Activated T-cell treated with anti-CD3 and anti-CD28 coated beads, Interleukin-2, amount 50 U/mL, for 1 hour (primary cell): ENCODE results near the gene RPUSD3.
A peak's percentile ranks its signal among the peaks of the same experiment; 100 is the strongest.
"Not testable (repeated sequence)": the region's sequence is repeated elsewhere in the genome, so short reads cannot be mapped to it uniquely, and the experiment has no call there.

Experiments
- DNase-seq: peaks from one replicate; pipeline ENCODE4 v3.0.0-alpha.2; 2020

RPUSD3 gene

GRCh38 chr3:9864200-9864927 lies 20.6 kb upstream of the RPUSD3 start:
- no peak for DNase-seq

DNA sequence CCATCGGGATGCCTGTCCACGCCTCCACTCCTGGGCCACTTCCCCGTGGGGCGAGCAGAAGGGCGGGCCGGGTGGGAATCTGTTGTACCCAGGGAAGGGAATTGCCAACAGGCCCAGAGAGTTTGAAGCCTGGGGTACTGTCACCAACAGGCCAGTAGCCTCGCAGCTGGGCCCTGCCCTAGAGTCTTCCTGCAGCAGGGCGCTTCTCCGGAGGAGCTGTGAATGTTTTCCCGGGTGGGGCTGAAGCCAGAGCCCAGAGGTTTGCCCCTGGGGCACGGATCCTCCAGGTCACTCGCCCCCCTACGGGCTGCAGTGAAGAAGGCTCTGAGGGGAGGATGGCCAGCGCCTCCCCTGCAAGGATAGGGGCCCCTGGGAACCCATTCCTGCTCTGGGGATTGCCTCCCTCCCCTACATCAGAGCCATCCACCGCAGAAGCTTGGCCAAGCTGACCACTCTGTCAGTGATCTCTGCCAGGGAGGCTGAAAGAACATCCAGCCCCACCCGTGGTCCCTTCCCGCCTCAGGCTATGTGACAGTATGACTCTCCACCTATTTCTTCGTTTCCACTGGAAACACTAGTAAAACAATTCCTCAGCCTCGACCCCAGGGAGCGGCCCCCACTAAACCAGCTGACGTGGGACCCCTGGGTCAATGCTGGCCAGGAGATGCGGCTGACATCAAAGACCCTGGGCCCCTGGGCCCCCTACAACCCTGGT lies 19.4 kb upstream of the RPUSD3 start:
- no peak for DNase-seq

DNA sequence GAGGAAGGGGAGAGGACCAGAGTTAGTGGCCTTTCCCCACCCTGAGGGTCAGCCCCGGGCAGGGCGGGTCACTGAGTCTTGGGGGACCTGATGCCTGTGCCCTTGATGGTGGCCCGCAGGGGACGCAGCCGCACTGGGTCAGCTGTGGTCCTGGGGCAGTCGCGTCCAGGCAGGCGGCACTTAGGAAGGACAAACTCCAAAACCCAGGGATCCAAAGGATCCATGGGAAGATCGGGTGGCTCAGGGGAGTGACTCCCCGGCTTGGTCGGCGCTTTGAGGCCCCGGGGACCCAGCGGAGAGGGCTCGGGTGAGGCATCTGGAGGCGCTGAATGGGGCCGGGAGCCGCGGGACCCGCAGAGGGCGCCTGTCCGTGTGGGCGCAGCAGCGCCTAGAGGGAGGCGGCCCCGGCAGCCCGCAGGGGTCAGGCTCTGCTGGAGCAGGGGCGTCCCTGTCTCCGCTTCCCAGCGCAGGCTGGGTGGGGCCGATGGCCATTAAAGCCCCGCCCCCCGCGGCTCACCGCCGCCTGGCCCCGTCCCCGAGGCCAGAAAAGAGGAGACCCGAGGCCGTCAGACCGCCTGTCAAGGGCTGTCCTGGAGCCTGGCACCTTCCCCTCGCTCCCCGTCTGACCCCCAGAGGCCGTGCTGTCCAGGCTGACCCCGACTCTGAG lies 18.7 kb upstream of the RPUSD3 start:
- DNase-seq = peak; percentile 50

DNA sequence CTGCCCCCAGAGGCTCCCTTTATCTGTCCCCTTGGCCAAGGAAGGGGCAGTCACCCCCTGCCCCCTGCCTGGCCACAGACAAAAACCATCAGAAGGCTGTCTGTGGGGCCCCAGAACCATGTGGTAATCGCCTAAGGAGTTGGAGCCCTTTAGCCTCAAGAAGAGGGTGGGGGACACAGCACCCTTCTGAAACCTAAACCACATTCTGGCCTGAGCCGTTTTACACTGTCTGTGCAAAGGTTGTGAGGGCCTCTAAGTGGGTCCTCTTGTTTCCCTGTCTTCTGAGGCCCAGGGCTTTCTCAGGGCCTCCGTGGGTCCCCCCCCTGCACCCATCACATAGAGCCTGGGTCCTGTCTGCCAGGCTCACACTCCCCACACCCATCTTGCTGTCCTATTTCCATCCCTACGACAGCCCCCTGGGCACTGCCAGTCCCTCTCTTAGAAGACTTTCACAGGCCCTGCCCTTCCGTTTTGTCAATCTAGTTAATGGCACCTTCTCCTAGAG lies 17.9 kb upstream of the RPUSD3 start:
- DNase-seq = no peak

DNA sequence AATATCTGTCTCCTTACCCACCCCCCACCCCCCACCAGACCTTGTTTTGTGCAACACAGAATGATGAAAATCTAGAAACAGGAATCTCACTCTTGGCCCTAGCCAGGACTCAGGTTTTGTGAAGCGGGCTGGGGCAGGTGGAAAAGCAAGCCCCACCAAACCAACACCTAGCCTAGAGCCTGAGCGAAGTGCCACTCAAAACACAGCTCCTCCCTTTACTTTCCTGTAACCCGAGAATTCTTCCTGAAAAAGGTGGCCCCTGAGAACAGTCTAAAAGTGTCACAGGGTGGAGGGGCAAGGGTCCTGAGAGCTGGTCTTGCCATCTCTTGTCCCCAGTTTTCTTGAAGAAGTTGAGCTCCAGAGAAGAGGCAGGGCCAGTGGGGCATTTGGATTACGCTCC lies 17.4 kb upstream of the RPUSD3 start:
- no peak for DNase-seq

GRCh38 chr3:9859530-9860025 lies 15.8 kb upstream of the RPUSD3 start:
- DNase-seq = no peak

- DNase-seq = no peak
These were observed 11.8 kb upstream of the RPUSD3 start for GRCh38 chr3:9855594-9855993.

GRCh38 chr3:9854291-9854940 lies 10.6 kb upstream of the RPUSD3 start:
- not testable (repeated sequence) for DNase-seq

- DNase-seq = no peak
These were observed 8.7 kb upstream of the RPUSD3 start for GRCh38 chr3:9852528-9852927.

GRCh38 chr3:9851926-9852325 lies 8.1 kb upstream of the RPUSD3 start:
- DNase-seq = not testable (repeated sequence)

DNA sequence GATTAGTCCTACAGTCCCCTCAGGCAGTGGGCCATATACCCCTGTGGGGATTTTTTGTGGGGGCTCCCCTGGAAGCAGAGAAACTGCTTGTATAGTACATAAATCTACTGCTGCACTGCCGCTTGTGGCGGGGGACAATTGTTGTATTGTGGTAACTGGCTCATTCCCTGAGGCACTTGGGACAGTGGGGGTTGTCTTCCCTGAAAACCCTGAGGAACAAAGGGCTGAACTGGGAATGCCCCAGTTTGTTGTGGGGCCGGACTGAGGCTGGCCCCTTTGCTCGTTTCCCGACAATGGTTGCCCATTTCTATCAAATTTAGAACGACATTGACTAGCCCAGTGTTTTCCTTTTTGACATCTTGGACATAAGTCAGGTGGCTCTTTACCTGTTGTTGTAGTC lies 7.6 kb upstream of the RPUSD3 start:
- not testable (repeated sequence) for DNase-seq

DNA sequence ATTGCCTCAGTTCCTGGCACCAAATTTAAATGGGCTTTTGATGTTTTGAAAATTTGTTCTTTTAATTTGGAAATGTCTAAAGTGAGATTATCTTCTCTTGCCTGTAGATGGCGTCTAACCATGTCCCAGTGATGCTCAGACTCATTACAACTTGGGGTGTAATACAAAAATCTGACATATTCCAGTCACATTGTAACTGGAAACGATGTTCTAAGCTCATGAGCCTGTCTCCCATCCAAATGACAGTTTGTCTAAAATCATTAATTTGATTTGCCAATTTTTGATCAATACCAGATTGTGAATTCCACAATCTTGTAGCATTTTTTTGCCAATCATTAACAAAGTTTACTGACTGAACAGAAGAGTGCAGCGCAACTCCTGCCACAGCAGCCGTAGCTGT lies 5.1 kb upstream of the RPUSD3 start:
- not testable (repeated sequence) for DNase-seq

DNA sequence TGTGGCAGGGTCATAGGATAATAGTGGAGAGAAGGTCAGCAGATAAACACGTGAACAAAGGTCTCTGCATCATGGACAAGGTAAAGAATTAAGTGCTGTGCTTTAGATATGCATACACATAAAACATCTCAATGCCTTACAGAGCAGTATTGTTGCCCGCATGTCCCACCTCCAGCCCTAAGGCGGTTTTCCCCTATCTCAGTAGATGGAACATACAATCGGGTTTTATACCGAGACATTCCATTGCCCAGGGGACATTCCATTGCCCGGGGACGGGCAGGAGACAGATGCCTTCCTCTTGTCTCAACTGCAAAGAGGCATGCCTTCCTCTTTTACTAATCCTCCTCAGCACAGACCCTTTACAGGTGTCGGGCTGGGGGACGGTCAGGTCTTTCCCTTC lies 4.1 kb upstream of the RPUSD3 start:
- DNase-seq = not testable (repeated sequence)

DNA sequence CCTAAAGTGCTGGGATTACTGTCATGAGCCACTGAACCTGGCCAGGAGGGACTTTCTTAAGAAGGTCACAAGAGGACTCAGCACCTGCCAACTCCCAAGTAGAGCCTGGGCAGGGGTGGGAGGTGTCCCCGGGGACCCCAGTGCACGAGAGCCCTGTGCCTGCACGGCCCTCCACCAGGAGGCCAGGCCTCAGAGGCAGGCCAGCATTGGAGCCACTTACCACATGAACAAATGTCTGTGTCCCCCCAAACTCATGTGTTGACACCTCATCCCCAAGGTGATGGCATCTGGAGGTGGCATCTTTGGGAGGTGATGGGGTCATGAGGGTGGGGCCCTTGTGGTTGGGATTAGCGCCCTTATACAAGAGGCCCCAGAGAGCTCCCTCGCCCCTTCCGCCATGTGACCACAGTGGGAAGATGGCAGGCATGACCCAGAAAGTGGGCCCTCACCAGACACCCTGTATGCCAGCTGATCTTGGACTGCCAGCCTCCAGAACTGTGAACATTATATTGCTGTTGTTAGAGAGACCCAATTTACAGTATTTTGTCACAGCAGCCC lies 3.2 kb upstream of the RPUSD3 start:
- no peak for DNase-seq

GRCh38 chr3:9846231-9846630 lies 2.4 kb upstream of the RPUSD3 start:
- no peak for DNase-seq

- no peak for DNase-seq
These were observed 2.8 kb downstream of the RPUSD3 start for GRCh38 chr3:9841015-9841414.

DNA sequence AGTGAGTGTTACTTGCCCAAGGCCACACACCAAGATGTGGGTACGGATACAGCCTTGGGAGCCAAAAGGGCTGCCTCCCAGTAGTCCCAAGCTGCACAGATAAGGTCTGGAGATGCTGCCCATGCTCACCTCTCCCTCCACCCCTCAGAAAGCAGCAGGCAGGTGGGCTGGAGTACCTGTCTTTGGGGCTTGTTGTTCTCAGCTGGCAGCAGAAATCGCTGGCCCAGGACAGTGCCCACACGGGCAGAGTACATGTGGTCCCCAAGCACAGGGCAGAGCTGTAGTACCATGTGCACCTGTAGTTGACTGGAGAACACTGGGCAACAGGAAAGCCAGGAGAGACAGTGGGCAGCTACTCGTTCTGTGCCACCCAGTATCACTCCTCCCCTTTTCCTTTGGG lies 5.0 kb downstream of the RPUSD3 start:
- no peak for DNase-seq

GRCh38 chr3:9837701-9838582 lies 5.9 kb downstream of the RPUSD3 start:
- no peak for DNase-seq

DNA sequence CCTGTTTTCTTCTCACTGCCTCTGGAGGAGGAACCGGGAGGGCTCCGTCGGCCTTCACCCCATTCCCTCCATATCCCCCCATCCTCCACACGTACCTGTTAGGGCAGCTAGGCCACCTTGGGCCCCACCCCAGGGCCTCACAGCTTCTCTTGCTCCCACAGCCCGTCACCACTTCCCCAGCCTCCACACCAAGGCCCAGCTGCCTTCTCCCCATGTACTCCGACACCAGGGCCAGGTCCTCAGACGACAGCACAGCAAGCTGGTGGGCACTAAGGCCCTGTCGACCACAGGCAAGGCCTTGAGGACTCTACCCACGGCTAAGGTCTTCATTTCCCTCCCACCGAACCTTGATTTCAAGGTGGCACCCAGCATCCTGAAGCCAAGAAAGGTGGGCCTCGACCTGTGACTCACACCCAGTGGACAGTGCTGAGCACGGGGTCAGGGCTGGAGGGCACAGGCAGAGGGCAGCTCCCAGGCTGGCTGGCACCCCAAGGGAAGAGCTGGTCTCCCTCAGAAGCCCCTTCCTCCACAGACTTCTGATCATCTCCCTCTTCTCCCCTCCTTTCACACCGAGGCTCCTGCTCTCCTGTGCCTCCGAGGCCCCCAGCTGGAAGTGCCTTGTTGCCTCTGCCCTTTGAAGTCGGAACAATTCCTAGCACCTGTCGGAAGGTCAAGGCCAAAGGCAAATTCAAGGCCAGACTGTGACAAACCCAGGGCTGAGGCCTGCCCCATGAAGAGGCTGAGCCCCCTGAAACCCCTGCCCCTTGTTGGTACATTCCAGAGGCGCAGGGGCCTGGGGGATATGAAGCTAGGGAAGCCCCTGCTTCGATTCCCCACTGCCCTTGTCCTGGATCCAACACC lies 9.1 kb downstream of the RPUSD3 start:
- no peak for DNase-seq

DNA sequence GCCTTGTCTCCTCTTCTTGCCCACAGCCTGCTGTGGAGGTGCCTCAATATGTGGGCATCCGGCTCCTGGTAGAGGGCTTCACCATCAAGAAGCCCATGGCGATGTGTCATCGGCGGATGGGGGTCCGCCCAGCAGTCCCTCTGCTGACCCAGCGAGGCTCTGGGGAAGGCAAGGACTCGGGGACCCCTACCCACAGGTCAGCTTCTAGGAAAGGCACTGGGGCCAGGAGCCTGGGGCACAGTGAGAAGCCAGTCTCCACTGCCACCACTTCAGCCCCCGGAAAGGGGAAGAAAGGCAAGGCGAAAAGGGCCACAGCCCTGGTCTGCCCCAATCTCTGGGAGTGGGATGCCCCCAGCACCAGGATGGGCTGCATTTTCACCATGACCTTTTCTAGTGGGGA lies 10.7 kb downstream of the RPUSD3 start:
- no peak for DNase-seq

DNA sequence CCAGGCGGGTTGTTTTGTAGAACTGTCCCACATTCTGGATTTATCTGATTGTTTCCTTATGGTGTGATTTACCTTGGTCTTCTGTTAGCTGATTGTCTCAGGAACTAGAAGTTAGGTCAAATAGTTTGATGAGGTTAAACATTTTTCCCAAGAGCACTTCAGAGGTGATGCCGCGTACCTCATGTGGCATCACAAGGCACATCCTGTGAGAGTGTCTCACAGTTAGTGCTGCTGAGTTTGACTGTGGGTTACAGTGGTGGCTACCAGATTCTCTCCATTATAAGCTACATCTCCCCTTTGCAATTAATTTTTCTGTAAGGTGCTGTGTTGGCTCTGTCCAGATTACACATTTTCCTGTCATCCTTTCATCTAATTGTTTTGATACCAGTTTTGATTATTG lies 12.6 kb downstream of the RPUSD3 start:
- DNase-seq = no peak
